Measurements from ENCODE around the gene CINP. TPM values are rescaled to one million over a fixed set of nuclear protein-coding genes. Genes with fewer than 3 reads are reported as not detected.

The CINP gene
- total and polyA plus RNA-seq, 2 experiments from 2014 or later, result 54.0 to 63.1 TPM

GRCh38 chr14:102377696-102378095, 15.0 kb upstream of the CINP start:
- no peaks in the 10 kb centered on the region for H3K4me1 Mint-ChIP-seq
- H4K20me1 ChIP-seq (replicated peaks; ENCODE audit: insufficient read depth), result no peaks in the 10 kb centered on the region
- no peaks in the 10 kb centered on the region for H3K27me3 ChIP-seq (ENCODE audit: insufficient read depth)
- H3K79me2 ChIP-seq (replicated peaks; ENCODE audit: insufficient read depth), result no peaks in the 10 kb centered on the region
- no peaks in the 10 kb centered on the region for H3K9me3 Mint-ChIP-seq
- H3K4me3 Mint-ChIP-seq, result no peak overlapping the region
- no peak overlapping the region for H3K27ac ChIP-seq (ENCODE audit: low read depth)
- H3K4me2 ChIP-seq, result no peak overlapping the region
- TF ChIP-seq, protein P1, sequence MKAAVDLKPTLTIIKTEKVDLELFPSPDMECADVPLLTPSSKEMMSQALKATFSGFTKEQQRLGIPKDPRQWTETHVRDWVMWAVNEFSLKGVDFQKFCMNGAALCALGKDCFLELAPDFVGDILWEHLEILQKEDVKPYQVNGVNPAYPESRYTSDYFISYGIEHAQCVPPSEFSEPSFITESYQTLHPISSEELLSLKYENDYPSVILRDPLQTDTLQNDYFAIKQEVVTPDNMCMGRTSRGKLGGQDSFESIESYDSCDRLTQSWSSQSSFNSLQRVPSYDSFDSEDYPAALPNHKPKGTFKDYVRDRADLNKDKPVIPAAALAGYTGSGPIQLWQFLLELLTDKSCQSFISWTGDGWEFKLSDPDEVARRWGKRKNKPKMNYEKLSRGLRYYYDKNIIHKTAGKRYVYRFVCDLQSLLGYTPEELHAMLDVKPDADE (IDR thresholded peaks at IDR 0.05), result no peak
- no peak for TF ChIP-seq NANOG (IDR thresholded peaks at IDR 0.05; ENCODE audit: borderline replicate concordance)
- TF ChIP-seq ZNF114 (CRISPR knock-in tag; IDR thresholded peaks at IDR 0.05), result no peak
- TF ChIP-seq, protein P2, sequence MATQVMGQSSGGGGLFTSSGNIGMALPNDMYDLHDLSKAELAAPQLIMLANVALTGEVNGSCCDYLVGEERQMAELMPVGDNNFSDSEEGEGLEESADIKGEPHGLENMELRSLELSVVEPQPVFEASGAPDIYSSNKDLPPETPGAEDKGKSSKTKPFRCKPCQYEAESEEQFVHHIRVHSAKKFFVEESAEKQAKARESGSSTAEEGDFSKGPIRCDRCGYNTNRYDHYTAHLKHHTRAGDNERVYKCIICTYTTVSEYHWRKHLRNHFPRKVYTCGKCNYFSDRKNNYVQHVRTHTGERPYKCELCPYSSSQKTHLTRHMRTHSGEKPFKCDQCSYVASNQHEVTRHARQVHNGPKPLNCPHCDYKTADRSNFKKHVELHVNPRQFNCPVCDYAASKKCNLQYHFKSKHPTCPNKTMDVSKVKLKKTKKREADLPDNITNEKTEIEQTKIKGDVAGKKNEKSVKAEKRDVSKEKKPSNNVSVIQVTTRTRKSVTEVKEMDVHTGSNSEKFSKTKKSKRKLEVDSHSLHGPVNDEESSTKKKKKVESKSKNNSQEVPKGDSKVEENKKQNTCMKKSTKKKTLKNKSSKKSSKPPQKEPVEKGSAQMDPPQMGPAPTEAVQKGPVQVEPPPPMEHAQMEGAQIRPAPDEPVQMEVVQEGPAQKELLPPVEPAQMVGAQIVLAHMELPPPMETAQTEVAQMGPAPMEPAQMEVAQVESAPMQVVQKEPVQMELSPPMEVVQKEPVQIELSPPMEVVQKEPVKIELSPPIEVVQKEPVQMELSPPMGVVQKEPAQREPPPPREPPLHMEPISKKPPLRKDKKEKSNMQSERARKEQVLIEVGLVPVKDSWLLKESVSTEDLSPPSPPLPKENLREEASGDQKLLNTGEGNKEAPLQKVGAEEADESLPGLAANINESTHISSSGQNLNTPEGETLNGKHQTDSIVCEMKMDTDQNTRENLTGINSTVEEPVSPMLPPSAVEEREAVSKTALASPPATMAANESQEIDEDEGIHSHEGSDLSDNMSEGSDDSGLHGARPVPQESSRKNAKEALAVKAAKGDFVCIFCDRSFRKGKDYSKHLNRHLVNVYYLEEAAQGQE (IDR thresholded peaks at IDR 0.05; ENCODE audit: unreplicated experiment), result no peak
- TF ChIP-seq, protein P3, sequence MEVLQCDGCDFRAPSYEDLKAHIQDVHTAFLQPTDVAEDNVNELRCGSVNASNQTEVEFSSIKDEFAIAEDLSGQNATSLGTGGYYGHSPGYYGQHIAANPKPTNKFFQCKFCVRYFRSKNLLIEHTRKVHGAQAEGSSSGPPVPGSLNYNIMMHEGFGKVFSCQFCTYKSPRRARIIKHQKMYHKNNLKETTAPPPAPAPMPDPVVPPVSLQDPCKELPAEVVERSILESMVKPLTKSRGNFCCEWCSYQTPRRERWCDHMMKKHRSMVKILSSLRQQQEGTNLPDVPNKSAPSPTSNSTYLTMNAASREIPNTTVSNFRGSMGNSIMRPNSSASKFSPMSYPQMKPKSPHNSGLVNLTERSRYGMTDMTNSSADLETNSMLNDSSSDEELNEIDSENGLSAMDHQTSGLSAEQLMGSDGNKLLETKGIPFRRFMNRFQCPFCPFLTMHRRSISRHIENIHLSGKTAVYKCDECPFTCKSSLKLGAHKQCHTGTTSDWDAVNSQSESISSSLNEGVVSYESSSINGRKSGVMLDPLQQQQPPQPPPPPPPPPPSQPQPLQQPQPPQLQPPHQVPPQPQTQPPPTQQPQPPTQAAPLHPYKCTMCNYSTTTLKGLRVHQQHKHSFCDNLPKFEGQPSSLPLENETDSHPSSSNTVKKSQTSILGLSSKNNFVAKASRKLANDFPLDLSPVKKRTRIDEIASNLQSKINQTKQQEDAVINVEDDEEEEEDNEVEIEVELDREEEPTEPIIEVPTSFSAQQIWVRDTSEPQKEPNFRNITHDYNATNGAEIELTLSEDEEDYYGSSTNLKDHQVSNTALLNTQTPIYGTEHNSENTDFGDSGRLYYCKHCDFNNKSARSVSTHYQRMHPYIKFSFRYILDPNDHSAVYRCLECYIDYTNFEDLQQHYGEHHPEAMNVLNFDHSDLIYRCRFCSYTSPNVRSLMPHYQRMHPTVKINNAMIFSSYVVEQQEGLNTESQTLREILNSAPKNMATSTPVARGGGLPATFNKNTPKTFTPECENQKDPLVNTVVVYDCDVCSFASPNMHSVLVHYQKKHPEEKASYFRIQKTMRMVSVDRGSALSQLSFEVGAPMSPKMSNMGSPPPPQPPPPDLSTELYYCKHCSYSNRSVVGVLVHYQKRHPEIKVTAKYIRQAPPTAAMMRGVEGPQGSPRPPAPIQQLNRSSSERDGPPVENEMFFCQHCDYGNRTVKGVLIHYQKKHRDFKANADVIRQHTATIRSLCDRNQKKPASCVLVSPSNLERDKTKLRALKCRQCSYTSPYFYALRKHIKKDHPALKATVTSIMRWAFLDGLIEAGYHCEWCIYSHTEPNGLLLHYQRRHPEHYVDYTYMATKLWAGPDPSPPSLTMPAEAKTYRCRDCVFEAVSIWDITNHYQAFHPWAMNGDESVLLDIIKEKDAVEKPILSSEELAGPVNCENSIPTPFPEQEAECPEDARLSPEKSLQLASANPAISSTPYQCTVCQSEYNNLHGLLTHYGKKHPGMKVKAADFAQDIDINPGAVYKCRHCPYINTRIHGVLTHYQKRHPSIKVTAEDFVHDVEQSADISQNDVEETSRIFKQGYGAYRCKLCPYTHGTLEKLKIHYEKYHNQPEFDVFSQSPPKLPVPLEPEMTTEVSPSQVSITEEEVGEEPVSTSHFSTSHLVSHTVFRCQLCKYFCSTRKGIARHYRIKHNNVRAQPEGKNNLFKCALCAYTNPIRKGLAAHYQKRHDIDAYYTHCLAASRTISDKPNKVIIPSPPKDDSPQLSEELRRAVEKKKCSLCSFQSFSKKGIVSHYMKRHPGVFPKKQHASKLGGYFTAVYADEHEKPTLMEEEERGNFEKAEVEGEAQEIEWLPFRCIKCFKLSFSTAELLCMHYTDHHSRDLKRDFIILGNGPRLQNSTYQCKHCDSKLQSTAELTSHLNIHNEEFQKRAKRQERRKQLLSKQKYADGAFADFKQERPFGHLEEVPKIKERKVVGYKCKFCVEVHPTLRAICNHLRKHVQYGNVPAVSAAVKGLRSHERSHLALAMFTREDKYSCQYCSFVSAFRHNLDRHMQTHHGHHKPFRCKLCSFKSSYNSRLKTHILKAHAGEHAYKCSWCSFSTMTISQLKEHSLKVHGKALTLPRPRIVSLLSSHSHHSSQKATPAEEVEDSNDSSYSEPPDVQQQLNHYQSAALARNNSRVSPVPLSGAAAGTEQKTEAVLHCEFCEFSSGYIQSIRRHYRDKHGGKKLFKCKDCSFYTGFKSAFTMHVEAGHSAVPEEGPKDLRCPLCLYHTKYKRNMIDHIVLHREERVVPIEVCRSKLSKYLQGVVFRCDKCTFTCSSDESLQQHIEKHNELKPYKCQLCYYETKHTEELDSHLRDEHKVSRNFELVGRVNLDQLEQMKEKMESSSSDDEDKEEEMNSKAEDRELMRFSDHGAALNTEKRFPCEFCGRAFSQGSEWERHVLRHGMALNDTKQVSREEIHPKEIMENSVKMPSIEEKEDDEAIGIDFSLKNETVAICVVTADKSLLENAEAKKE (CRISPR knock-in tag; IDR thresholded peaks at IDR 0.05), result no peak
- no peak for TF ChIP-seq EZH2phosphoT487 (IDR thresholded peaks at IDR 0.05; ENCODE audit: unreplicated experiment)
- TF ChIP-seq CREB1 (CRISPR knock-in tag; IDR thresholded peaks at IDR 0.05; ENCODE audit: low read depth), result no peak
- TF ChIP-seq CTCF (conservative IDR thresholded peaks at IDR 0.05; ENCODE audit: low read depth in 2 of 2), result no peak
- TF ChIP-seq POLR2AphosphoS5 (IDR thresholded peaks at IDR 0.05; ENCODE audit: low read depth), result no peak
- no peak for TF ChIP-seq JUNB (IDR thresholded peaks at IDR 0.05; ENCODE audit: unreplicated experiment)
- TF ChIP-seq STAT1 (IDR thresholded peaks at IDR 0.05; ENCODE audit: unreplicated experiment), result no peak
- TF ChIP-seq EZH2 (IDR thresholded peaks at IDR 0.05; ENCODE audit: low read depth, unreplicated experiment), result no peak
- no peak for TF ChIP-seq ZNF331 (CRISPR knock-in tag; IDR thresholded peaks at IDR 0.05; ENCODE audit: low read depth)
- 0 out of 2 replicates have a peak, but pooled peaks cover 3% of the 10 kb centered on the region for H3K36me3 ChIP-seq (ENCODE audit: insufficient read depth)
- no peak overlapping the region for H2AFZ ChIP-seq
- H3K27me3 Mint-ChIP-seq (ENCODE audit: insufficient read depth, low read depth, poor library complexity), result peaks cover 2% of the 10 kb centered on the region
- H3K4me1 ChIP-seq (ENCODE audit: insufficient read depth), result no peaks in the 10 kb centered on the region
- peaks cover 9% of the 10 kb centered on the region for H3K36me3 Mint-ChIP-seq (ENCODE audit: low read depth)
- DNase-seq (ENCODE audit: low spot score) (no peak), ATAC-seq (no peak)
- no peak overlapping the region for H3K27ac Mint-ChIP-seq
- no peaks in the 10 kb centered on the region for H3K9me2 ChIP-seq (ENCODE audit: insufficient read depth)
- H3F3A ChIP-seq (replicated peaks; ENCODE audit: low read depth), result no peaks in the 10 kb centered on the region
- H3K4me3 ChIP-seq, result no peak overlapping the region
